GM19238 (cell line): Measurements from ENCODE around the gene GLP1R.

Experiments used
- DNase-seq: peaks from one replicate; pipeline ENCODE4 v3.0.0; 2011; ENCODE audit warnings: low spot score; ENCODE audit not compliant: insufficient read length

GLP1R gene

DNA sequence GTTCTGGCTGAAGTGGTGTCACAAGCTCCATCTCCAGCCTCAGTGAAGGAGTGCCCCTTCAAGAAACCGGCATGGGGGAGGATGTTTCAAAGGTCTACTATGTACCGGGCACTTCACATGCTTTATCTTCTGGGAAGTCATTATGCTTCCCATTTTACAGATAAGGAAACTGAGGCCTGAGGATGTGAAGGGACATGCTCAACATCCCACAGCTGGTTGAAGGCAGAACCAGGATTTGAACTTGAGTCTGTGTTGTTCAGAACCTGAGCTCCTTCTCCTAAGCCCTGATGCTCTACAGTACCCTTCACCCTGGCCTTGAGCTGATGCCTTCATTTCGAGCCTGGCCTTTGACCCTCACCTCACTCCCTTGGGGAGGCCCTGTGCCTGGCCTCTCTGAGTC, 13.0 kb downstream of the GLP1R start:
- DNase-seq = no peak

DNA sequence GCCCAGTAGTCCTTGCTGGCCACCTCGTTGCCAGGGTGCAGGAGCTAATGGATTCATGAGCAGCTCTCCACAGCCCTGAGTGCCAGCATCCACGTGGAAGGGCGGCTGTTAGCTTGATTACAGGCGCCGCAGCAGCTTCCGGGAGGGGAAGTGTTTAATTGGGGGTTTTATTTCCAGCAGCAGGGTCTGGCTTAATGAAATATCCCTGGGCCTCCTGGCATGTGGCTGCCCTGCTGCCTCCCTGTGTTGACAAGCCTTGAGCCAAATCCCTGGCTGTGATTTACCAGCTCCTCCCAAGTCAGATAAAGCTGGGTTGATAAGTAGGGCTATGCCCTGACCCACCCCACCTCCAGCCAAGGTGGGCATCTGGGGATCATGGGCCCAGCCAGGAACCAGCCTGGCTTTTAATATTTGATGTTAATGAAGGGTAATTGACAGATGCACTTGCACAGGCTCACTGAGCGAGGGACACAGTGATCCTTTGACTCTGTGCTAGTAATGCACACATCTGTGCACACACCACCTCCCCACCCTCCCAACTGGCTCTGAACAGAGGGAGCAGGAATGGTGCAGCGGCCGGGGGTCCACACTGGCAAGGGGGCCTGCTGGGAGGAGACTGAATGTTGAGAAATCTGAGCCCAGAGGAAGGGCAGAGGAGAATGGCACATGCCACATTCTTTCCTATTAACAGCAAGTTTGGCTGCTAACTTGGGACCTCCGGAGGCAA, 13.6 kb downstream of the GLP1R start:
- DNase-seq = no peak

DNA sequence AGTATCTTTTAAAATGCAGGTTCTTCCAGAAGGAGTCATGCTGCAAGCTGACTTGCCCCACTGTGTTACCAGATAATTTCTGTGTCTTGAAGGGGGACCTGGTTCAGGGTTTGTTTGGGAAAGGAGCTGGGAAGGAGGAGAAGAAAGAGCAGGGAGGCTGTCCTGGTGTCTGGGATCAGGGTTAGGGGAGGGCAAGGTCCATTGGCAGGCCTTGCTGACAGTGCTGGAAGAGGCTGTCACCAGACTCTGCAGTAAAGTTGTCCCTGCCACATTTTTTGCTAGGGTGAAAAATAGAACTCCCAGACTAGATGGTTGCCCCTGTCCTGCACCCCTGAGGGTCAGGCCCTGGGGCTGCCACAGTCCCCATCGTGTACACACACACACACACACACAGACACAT, 14.9 kb downstream of the GLP1R start:
- no peak for DNase-seq

DNA sequence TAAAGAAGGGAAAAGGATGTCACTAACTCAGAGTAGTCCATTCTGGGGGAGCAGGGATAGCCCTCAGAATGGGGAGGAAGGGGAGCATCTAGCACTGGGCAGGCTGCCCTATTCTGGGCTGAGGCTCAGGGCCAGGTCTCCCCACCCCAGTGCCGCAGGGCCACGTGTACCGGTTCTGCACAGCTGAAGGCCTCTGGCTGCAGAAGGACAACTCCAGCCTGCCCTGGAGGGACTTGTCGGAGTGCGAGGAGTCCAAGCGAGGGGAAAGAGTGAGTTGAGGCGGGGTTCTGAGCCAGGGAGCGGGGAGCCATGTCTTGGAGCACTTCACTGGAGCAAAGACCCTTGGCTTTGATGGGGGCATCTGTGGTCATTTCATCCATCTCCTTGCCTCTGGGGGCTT, 17.0 kb downstream of the GLP1R start:
- DNase-seq = no peak

GRCh38 chr6:39068391-39068790, 19.8 kb downstream of the GLP1R start:
- no peak for DNase-seq

DNA sequence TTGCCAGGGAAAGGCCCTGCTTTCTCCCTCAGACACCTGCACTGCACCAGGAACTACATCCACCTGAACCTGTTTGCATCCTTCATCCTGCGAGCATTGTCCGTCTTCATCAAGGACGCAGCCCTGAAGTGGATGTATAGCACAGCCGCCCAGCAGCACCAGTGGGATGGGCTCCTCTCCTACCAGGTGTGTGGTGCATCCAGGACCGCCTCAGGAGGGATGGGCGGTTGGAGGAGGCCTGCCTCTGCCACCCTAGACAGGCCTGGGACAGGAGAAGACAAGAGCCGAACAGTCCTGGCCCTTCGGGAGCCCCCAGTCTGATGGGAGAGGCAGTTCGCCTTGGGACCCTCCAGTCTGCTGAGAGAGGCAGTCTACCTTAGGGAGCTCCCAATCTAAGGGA, 24.2 kb downstream of the GLP1R start:
- no peak for DNase-seq

DNA sequence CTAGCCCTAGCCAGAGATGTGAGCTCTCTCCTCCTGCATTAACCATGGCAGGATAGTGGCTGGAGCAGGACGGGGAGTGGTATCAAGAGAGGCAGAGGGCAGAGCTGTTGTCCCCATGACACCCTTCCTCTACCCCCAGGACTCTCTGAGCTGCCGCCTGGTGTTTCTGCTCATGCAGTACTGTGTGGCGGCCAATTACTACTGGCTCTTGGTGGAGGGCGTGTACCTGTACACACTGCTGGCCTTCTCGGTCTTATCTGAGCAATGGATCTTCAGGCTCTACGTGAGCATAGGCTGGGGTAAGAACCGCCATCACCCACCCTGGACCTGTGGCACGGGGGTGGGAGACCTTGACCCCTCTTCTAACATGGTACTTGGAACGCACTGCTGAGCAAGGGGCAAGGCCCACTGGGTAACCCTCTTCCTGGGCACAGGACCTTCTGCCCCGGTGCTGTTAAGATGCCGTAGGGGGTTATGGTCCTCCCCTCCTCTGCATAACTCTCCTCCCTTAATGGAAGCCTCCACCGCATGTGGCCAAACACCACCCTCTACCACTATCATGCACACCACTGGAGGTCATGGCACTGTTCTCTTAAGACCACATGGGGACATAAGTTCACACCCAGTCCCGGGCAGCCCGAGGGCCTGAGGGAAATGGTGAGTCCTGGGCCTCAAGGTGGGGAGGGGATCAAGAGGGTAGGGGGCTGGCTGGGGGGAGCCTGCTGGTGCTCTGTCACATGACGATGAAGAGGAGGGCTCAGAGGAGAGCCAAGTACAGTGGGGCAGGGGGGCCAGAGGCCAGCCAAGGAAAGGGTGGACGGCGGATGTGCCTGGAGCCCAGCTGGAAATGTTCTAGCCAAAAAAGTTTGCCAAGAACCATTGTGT, 25.1 kb downstream of the GLP1R start:
- no peak for DNase-seq

- no peak for DNase-seq
Measured at GRCh38 chr6:39074486-39074885, 25.9 kb downstream of the GLP1R start.

DNA sequence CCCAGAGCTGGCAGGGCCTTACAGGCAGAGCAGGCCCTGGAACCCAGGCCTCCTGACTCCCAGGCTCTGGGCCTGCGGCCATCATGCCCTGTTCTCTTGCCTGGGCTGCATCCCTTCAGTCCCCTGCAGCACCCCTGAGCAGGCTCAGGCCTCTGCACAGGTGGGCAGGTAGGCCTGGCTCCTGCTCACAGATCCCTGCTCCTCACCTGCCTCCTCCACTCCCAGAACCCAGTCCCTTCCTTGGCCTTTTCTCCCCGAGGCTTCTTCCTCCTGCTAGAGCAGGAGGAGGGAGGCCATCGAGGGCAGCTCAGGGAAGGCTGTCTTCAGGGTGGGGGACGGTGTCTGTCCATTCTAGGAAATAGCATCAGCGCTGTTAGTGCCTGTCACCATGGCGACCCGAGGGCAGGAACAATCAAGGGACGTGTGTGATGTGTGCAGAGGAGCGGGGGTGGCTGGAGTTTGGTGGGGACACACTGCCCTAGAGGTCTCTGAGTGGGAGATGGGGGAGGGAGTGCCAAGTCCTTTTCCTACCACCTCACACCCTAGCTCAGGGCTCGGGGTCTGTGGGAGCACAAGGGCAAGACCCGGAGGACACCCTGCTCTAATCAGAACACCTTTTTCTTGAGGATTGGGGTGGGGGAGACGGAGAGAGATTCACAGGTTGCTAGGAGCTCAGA, 26.6 kb downstream of the GLP1R start:
- no peak for DNase-seq

- DNase-seq = no peak
Measured at GRCh38 chr6:39075807-39076622, 27.4 kb downstream of the GLP1R start.

GRCh38 chr6:39076623-39077535, 28.3 kb downstream of the GLP1R start:
- no peak for DNase-seq

GRCh38 chr6:39077882-39078594, 29.5 kb downstream of the GLP1R start:
- no peak for DNase-seq

DNA sequence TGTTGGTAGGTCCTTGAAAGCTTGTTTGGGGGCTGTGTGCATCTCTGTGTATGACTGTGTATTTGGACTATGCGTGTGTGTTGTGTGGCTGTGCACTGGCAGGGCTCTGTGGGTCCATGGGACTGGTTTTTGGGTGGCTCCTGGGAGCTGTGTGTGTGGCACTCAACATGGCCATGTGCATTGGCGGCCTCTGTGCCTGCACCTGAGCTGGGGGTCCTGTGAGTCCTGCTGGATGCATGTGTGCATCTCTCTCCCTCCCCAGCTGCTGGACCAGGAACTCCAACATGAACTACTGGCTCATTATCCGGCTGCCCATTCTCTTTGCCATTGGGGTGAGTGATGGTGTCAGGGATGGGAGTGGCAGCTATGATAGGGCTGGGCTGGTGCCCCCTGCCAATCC, 30.1 kb downstream of the GLP1R start:
- no peak for DNase-seq

GRCh38 chr6:39079197-39080125, 30.9 kb downstream of the GLP1R start:
- DNase-seq = no peak

GRCh38 chr6:39080246-39080875, 31.8 kb downstream of the GLP1R start:
- no peak for DNase-seq

- DNase-seq = no peak
Measured at GRCh38 chr6:39082310-39082709, 33.7 kb downstream of the GLP1R start.

DNA sequence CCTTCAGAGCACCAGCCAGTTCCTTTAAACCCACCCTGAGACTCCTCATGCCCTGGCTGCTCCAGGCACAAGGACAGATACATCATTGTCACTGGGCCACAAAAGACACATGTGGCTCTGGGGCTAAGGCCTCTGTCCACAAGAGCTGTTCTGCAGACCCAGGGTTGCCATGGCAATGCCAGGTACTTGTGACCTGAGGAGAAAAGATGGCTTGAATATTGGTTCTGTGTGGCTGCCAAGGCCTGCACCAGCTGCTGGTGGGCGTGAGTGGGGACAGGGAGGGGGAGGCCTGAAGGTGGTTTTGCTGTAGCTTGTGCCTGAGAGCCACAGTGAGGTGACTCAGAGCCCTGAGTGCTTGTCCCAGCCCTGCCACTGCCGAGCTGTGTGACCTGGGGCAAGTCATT, 34.7 kb downstream of the GLP1R start:
- no peak for DNase-seq

DNA sequence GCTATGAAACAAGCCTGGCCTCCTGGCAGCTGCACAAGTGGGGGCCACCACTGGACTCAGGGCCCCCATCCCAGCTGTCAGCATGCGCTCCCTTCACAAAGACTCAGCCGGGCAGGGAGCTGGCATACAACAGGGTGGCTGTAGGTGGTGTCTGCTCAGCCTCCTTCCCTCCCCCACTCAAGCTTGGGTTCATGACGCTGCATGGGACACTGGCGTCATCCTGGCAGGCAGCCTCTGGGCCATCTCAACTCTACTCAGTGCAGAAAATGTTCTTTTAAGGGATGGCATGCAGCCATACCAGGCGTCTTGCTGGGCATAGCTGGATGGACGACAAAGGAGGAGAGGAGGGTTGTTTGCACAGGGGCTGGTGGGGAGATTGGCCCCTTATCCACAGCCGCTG, 35.9 kb downstream of the GLP1R start:
- no peak for DNase-seq
